NOMO-1 (cell line): ENCODE results near the gene CDKAL1.
A peak's percentile ranks its signal among the peaks of the same experiment; 100 is the strongest.

Experiments
- DNase-seq, 2 experiments: peaks; one replicate each; lab custom pipeline; 2025; ENCODE audit not compliant: unreplicated experiment in 2 of 2; lab: John Stamatoyannopoulos, UW

The CDKAL1 gene

GRCh38 chr6:21257125-21257524, 722.9 kb downstream of the CDKAL1 start:
- no peak for DNase-seq

- DNase-seq = no peak
These were observed 724.4 kb downstream of the CDKAL1 start for GRCh38 chr6:21258665-21259064.

GRCh38 chr6:21259660-21260059, 725.4 kb downstream of the CDKAL1 start:
- no peak for DNase-seq

- DNase-seq = no peak
These were observed 728.2 kb downstream of the CDKAL1 start for GRCh38 chr6:21262504-21262903.

GRCh38 chr6:21263531-21264287, 729.5 kb downstream of the CDKAL1 start:
- DNase-seq = peak; percentile 87 to 90

GRCh38 chr6:21264288-21265033, 730.2 kb downstream of the CDKAL1 start:
- peak; percentile 17 to 72 for DNase-seq

GRCh38 chr6:21265034-21265729, 730.9 kb downstream of the CDKAL1 start:
- DNase-seq = no peak

GRCh38 chr6:21265730-21266044, 731.4 kb downstream of the CDKAL1 start:
- no peak for DNase-seq

GRCh38 chr6:21270636-21271201, 736.5 kb downstream of the CDKAL1 start:
- no peak for DNase-seq

GRCh38 chr6:21271428-21272155, 737.3 kb downstream of the CDKAL1 start:
- no peak for DNase-seq

- DNase-seq = no peak
These were observed 739.2 kb downstream of the CDKAL1 start for GRCh38 chr6:21273451-21273850.

GRCh38 chr6:21274851-21275250, 740.6 kb downstream of the CDKAL1 start:
- no peak for DNase-seq

GRCh38 chr6:21277601-21278374, 743.5 kb downstream of the CDKAL1 start:
- no peak for DNase-seq

- DNase-seq = no peak
These were observed 744.1 kb downstream of the CDKAL1 start for GRCh38 chr6:21278375-21278745.

GRCh38 chr6:21279619-21280018, 745.4 kb downstream of the CDKAL1 start:
- DNase-seq = no peak

GRCh38 chr6:21281366-21281765, 747.1 kb downstream of the CDKAL1 start:
- no peak for DNase-seq
